ENCODE measurements around the gene CERS6.

The CERS6 gene

DNA sequence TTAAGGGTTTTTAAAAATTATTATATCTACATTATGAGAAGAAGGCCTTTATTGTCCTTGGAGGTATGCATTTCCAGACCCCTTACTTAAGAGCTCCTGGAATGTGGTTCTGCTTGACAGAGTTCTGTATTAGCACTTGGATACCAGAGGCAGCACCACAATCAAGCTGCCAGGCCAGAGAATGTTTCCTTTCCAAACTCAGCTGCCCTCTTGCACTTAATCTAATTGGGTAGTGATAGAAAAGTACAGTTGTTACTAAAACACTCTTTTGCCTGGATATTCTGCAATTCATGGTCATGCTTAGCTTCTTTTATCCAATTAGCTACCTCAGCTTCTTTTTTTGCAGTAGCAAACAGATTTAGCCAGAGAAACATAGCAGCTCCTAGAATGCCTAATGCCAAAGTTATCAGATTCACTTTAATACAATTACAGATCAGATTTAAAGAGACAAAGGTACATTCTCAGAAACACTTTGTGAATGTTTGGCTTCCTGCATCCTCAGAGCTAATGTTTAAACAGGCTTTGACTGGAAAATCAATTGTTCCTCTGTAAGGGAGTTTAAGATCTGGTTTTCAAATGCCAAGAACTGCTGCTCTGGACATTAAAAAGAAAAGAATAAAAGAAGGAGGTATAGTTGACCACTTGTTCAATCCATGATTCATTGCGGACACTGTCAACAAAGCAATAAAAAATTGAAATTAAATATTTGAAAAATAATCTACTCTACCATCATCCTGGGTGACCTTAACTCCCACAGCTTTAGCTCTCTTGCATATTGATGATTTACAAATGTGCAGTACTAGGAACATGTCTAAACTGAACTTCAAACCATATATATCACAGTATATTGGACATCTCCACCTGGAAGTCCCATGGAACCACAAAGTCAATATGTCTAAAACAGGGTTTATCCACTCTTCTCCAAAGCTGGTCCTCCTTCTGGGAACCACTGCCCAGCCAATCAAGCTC lies 359.2 kb downstream of the CERS6 start:
- no peak for DNase-seq

DNA sequence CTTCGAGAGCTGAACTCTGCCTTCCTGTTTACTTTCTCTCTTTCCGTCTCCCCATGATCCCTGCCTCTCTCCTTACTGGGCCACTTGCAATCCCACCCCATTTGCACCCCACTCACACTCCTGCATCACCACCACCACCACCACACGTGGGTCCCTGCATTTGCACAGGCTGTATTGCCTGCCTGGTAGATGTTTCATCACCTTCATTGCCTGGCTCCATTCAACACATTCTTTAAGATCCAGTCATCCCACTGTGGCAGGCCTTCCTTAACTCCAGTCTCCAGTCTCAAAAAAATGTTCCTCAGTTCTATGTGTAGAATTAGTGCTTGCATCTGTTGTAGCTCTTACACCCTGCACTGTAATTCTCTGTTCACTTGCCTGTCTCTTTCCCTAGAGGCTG lies 360.3 kb downstream of the CERS6 start:
- peak; percentile 2 for DNase-seq

DNA sequence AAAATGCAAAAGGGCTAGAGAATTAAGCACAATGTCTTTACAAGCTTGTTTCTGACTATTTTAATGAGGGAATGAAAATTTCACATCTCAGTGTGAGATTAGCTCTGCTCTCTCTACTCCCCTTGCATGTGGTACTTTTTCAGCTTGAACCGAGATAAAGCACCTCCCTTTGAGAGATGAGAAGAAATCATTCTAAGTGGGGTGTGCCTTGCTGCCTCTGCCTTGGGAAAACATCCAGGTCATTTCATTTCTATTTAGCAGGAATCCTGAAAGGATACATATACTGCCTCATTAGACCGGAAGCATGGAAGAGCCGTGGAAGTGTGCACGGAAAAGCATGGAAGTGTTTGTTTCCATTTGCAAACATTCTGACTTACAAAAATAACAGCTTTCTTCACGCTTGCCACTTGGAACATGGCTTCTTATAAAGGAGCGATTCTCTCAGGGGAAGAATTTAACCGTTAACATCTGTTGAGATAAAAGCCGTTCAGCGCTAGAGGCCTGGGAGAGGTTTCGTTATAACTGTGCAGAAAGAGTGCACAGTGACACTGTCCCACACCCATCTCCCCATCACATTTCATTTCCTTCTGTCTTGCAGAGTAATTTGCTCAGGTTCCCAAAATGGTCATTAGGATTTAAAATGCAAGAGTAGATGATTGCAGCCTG lies 363.1 kb downstream of the CERS6 start:
- no peak for DNase-seq

DNA sequence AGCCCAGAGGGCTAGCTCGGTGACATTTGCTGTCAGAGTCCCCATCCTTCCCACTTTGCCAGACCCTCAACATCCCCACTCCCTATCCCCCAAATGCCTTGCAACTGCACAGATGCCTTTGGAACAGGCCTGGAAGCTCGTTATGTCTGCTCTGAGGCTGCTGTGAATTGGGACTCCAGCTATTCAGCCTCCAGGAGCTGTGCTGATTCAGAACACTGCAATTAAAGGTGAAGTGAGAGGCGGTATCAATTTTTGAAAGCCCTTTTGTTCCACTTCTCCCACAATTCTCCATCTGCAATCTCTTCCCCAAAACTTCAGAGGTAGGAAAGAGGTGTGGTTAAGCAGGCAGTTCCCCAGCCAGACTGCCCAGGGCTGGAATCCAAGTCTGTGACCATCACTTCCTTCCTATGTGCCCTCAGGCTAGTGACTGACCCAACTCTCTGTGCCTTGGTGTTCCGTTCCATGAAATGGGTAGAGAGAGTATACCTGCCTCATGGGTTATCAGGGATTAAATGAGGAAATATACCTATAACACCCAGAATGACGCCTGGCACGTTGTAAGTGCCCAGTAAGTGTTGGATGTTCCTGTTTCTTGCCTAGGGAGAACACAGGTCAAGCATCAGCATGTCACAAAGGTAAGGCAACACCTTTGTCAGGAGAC lies 363.9 kb downstream of the CERS6 start:
- DNase-seq: no peak

DNA sequence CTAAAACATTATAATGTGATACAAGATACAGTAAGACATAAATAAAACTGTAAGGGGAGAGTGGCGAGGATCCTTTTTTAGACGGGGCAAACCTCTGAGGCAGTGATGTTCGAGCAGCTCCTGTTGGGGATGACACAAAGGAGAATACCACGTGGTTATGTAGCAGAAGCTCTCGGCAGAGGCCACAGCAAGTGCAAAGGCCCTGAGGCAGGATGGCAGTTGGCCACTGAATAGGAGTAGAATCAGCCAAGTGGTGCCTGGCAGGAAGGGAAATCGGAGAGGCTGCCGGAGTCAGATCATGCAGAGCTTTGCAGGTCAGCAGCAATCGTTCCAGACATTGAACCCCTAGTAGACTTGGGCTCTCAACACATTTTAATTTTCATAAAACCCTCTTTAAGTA lies 365.5 kb downstream of the CERS6 start:
- DNase-seq: no peak

DNA sequence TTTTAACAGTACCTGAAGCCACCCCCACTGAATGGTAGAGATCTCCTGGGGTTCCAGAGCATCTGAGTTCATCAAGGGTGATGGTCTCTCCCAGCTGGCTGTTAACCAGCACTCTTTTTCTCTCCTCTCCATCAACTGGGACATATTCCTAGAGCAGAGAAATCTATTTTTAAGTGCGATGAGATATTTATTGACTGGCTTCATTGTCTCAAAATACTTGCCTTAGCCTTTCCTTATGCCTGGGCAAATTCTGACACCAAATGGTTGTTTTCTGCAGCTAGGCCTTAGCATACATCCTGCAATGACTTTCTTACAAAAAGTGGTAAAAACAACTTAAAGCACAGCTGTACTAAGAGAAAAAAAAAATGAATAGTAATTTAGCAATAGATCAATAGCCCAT lies 365.9 kb downstream of the CERS6 start:
- DNase-seq: no peak
